Measurements from ENCODE around the gene SLC35G3.

DNA sequence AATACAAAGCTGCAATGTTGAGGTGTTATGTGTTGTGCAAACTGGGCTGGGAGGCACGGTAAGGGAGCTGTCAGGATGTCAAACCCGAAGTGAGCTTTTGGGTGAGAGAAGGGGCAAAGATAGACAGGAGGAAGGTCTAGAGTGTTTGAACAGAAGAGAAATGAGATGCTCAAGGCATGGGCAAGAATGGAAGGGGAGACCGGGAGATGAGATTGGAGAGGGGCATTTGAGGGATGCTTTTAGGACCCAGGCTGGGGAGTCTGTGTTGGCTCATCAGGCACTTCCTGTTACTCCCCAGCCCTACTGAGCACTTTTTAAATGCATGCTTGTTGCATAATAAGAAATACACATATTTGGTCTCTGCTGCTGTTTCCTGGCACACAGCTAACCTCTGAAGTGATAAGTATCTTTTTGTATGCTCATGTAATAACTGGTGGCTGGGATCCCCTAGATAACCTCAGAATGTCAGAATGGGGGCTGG is 32.9 kb downstream of the SLC35G3 start:
- TF ChIP-seq, protein P1, sequence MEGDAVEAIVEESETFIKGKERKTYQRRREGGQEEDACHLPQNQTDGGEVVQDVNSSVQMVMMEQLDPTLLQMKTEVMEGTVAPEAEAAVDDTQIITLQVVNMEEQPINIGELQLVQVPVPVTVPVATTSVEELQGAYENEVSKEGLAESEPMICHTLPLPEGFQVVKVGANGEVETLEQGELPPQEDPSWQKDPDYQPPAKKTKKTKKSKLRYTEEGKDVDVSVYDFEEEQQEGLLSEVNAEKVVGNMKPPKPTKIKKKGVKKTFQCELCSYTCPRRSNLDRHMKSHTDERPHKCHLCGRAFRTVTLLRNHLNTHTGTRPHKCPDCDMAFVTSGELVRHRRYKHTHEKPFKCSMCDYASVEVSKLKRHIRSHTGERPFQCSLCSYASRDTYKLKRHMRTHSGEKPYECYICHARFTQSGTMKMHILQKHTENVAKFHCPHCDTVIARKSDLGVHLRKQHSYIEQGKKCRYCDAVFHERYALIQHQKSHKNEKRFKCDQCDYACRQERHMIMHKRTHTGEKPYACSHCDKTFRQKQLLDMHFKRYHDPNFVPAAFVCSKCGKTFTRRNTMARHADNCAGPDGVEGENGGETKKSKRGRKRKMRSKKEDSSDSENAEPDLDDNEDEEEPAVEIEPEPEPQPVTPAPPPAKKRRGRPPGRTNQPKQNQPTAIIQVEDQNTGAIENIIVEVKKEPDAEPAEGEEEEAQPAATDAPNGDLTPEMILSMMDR (conservative IDR thresholded peaks at IDR 0.05 in 1 of 2, IDR thresholded peaks at IDR 0.05 in 1 of 2; ENCODE audit: low read depth in 1 of 2, low read length in 2 of 2), result no peak
- TF ChIP-seq EZH2 (IDR thresholded peaks at IDR 0.05; ENCODE audit: low read length, missing control alignments), result no peak
